HepG2 (cell line): ENCODE measurements around the gene HAPLN2. TPM values are rescaled to one million over a fixed set of nuclear protein-coding genes. Genes with fewer than 3 reads are reported as not detected.

Experiments used
- ATF7-NPFF ChIP-seq: sonication (generic); formaldehyde crosslinking; IDR thresholded peaks from 2 replicates; pipeline ENCODE4 v1.8.1; 2023; ENCODE audit warnings: mild to moderate bottlenecking, low read depth, missing genetic modification reagents, moderate library complexity
- CCDC6 ChIP-seq: sonication (generic); formaldehyde crosslinking; IDR thresholded peaks from 2 replicates; pipeline ENCODE4 v1.8.1; 2022; ENCODE audit warnings: mild to moderate bottlenecking, missing genetic modification reagents, moderate library complexity
- KDM1A ChIP-seq: IDR thresholded peaks from 2 replicates; pipeline ENCODE4 v1.6.1; 2016; ENCODE audit warnings: missing compliant biosample characterization
- LRRFIP1 ChIP-seq: sonication (generic); formaldehyde crosslinking; conservative IDR thresholded peaks from 2 replicates; pipeline ENCODE4 v1.4.0; 2020; ENCODE audit warnings: missing genetic modification reagents
- MIER2 ChIP-seq: IDR thresholded peaks from 2 replicates; pipeline ENCODE4 v1.6.1; 2016; ENCODE audit warnings: missing biosample characterization, missing genetic modification reagents
- PAX8 ChIP-seq: sonication (generic); formaldehyde crosslinking; IDR thresholded peaks from 2 replicates; pipeline ENCODE4 v1.8.0; 2022; ENCODE audit warnings: mild to moderate bottlenecking, missing genetic modification reagents, borderline replicate concordance
- PRDM10 ChIP-seq: sonication (generic); formaldehyde crosslinking; IDR thresholded peaks from 2 replicates; pipeline ENCODE4 v1.4.0; 2020; ENCODE audit warnings: low read depth, missing genetic modification reagents
- SMYD3 ChIP-seq: sonication (generic); formaldehyde crosslinking; IDR thresholded peaks from 2 replicates; pipeline ENCODE4 v1.8.1; 2023; ENCODE audit warnings: mild to moderate bottlenecking, missing genetic modification reagents
- ZC3H4 ChIP-seq: sonication (generic); formaldehyde crosslinking; IDR thresholded peaks from 2 replicates; pipeline ENCODE4 v1.4.0; 2020; ENCODE audit warnings: missing genetic modification reagents, borderline replicate concordance
- ZFP37 ChIP-seq: sonication (generic); formaldehyde crosslinking; IDR thresholded peaks from 2 replicates; pipeline ENCODE4 v1.4.0; 2020; ENCODE audit warnings: missing genetic modification reagents, borderline replicate concordance
- ZFP62 ChIP-seq: sonication (generic); formaldehyde crosslinking; IDR thresholded peaks from 2 replicates; pipeline ENCODE4 v1.4.0; 2020; ENCODE audit warnings: missing genetic modification reagents
- ZNF318 ChIP-seq: sonication (generic); formaldehyde crosslinking; IDR thresholded peaks from 2 replicates; pipeline ENCODE4 v1.4.0; 2020; ENCODE audit warnings: mild to moderate bottlenecking, missing genetic modification reagents
- ZNF44 ChIP-seq: sonication (generic); formaldehyde crosslinking; IDR thresholded peaks from 2 replicates; pipeline ENCODE4 v1.5.1; 2020; ENCODE audit warnings: mild to moderate bottlenecking, missing genetic modification reagents
- ZNF550 ChIP-seq: sonication (generic); formaldehyde crosslinking; IDR thresholded peaks from 2 replicates; pipeline ENCODE4 v1.4.0; 2020; ENCODE audit warnings: mild to moderate bottlenecking, missing genetic modification reagents, borderline replicate concordance
- ZNF629 ChIP-seq: sonication (generic); formaldehyde crosslinking; conservative IDR thresholded peaks from 2 replicates; pipeline ENCODE4 v1.5.0; 2020; ENCODE audit warnings: missing genetic modification reagents
- polyA plus RNA-seq, 8 experiments: library from polyadenylated mRNA; depleted of rRNA in 3 of 8; stranded (reverse) in 7 of 8; unstranded in 1 of 8; fragments of >200 nt; fragmentation: Illumina TruSeq in 4 of 8; extraction: Trizol in 4 of 8; gene quantifications; 2 replicates each; pipeline versions ENCODE4 v1.2.1 to v1.2.3, GENCODE V29; 2011 to 2016; ENCODE audit warnings: low read depth in 4 of 8, missing spikeins in 1 of 8, mixed read lengths in 1 of 8; ENCODE audit not compliant: insufficient read depth in 1 of 8
- total RNA-seq, 5 experiments: library from RNA; depleted of rRNA; stranded (reverse); fragments of >200 nt; fragmentation: Illumina TruSeq; extraction: Trizol; gene quantifications; 2 replicates each; pipeline ENCODE4 v1.2.3, GENCODE V29; 2016; ENCODE audit warnings: low read depth in 1 of 5

HAPLN2 gene
- total and polyA plus RNA-seq, 2 of the 13 experiments (the other 11 are each of a cell fraction or from before 2014, with no cell fraction given): not detected

- TF ChIP-seq ZNF318 (CRISPR knock-in tag): no peak
- TF ChIP-seq ZFP62: no peak
- no peak for TF ChIP-seq MIER2 (CRISPR knock-in tag)
- peak; percentile 36; the same call in 1 of the 2 replicates for TF ChIP-seq CCDC6 (CRISPR knock-in tag)
- no peak for TF ChIP-seq LRRFIP1 (CRISPR knock-in tag)
- TF ChIP-seq ATF7-NPFF (CRISPR knock-in tag): peak; percentile 79; the same call in 1 of the 2 replicates
- TF ChIP-seq ZNF550 (CRISPR knock-in tag): no peak
- TF ChIP-seq ZNF629: no peak
- no peak for TF ChIP-seq ZC3H4 (CRISPR knock-in tag)
- TF ChIP-seq PRDM10 (CRISPR knock-in tag): no peak
- no peak for TF ChIP-seq PAX8 (CRISPR knock-in tag)
- TF ChIP-seq ZFP37 (CRISPR knock-in tag): no peak
- no peak for TF ChIP-seq SMYD3
- 0 out of 2 replicates have a peak, but pooled peaks have one; percentile 29 for TF ChIP-seq ZNF44 (CRISPR knock-in tag)
- no peak for TF ChIP-seq KDM1A (CRISPR knock-in tag)
Measured at GRCh38 chr1:156571919-156572662, 47.1 kb upstream of the HAPLN2 start, which contains the start of gene IQGAP3 (continued).
